ENCODE measurements around the gene LRRC51.
"Not testable (repeated sequence)": the region's sequence is repeated elsewhere in the genome, so short reads cannot be mapped to it uniquely, and the experiment has no call there.

The LRRC51 gene

DNA sequence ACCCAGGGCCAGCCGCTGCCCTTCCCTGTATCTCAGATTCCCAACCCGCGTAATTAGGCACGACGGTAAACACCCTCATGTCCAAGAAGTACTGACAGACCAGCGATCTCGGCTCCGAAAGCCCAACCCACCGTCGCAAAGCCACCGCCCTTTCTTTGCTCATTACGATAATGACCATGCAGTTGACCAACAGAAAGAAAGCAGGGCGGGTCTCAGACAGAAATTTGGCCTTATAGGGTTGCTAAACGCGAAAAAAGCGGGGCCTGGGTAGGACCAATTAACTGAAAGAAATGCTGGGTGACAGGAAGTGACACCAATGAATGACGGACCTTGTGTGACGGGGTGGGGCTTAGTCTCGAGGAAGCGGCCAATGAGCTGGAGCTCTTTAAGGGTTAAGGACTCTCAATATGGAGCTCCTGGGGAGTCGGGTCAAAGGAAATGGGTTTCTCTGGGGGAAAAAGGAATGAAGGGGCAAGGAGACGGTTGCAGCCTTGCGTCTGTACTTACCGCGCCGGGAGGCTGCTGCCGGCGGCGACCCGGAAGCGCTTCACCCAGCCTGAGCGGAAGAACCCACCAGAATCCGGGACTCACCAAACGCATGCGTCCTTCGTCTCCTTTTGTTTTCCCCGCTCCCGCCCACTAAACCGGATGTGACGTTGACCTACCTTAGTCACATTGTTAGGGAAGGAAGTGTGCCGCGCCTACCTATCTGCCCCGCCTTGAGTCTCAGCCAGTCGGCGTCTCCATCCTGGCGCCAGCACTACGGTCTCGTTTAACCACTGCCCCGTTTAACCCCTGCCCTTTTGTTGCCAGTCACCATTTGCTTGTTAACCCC lies 31.7 kb downstream of the LRRC51 start, which contains the start of gene ANAPC15:
ANAPC15 (minus strand) TSS at position 553 of the 835 bp plus-strand sequence. CDS start 1,419 bp downstream, outside the sequence.
- DNase-seq: peak; percentile 100

DNA sequence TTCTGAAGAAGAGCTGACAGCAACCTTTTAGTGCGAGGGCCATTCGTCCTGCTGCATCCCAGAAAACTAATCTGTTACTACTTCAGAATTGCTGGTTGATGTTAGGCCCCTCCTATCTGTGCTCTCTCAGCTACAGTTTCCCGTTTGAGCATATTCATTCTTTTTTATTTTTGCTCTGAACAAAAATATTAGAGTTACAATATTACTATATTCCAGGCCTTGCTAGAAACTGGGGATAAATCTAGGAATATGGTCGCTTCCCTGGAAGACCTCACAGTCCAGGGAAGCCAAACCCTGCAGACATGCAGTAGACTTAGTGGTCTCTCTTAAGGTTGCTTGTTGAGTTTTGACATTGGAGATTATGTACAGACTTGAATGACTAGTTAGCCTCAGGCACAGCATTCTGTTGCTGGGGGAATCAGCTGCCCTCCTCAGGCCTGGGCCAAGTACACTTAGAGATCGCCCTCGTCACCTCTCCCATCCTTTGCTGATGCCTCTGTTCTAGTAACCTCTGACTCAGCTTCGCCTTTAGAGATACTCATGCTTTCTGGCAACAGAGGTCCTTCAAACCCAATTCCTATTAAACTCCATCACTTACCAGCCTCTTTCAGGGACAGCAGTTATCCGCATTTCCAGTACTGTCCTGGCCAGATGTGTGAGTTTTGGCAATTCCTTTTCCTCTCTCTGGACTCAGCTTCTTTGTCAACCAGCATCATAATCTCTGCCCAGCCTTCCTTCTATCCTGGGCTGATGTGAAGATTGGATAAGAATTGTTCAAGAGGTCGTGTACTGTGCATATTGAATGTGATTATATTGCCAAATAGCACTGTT lies 32.5 kb downstream of the LRRC51 start:
- DNase-seq: peak; percentile 85

DNA sequence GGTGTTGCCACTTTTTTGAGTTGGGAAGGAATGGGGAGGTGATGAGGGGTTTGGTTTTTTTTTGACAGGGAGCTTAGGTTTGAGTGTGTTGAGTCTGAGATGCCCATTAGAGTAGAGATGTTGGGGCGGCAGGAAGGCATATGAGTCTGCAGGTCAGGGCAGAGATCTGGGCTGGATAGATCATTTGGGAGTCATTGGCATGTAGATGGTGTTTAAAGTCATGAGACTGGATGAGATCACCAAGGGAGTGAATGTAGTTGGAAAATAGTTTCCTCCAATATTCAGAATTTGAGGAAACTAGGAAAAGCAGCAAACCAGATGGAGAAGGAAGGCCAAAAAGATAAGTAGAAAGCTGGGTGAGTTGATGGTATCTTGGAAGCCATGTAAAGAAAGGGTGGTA lies 33.9 kb downstream of the LRRC51 start:
- DNase-seq: no peak

DNA sequence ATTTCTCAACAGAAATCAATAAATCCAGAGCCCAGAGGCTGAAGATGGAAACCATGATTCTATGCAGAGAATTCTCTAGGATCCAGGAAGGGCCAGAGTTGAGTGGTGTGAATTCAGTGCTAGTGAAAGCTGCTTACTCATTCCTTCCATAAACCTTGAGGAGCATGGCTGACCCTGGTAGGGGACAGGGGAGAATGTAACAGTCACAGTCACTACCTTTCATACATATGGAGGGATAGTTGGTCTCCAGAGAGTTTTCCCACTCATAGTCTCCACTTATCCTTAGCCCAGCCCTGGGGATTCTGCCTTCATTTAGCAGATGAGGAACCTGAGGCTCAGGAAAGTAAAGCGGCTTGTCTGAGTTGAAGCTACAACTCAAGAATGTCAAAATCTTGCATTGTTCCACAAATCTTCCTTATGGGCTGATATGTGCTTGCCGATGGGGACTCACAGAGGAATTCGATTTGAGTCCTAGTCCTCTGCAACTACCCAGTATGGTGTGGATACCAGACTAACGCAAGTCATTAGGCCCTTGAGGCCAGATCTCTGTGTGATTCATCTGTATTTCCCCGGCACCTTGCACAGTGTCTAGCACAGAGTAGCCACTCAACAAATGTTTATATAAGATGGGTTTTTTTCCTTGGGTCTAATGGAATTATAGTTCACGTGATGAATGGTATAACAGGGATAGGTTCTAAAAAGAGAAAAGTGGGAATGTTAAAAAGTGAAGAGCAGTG lies 35.5 kb downstream of the LRRC51 start:
- no peak for DNase-seq

DNA sequence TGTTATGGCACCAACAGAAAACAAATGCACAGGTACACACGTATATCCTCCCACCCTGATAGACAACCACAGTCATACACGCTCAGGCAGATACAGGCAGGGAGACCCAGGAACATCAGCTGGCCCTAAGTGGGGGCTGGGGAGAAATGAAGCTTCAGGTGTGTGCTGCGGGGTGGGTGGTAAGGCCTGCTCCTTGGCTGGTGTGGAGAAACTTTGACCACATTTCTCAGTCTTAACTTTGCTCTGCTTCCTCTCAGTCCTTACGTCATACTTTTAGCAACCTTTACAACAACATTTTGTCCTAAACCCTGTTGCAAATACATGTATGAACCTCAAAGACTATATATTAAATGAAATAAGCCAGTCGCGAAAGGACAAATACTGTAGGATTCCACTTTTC lies 38.5 kb downstream of the LRRC51 start:
- DNase-seq: no peak

DNA sequence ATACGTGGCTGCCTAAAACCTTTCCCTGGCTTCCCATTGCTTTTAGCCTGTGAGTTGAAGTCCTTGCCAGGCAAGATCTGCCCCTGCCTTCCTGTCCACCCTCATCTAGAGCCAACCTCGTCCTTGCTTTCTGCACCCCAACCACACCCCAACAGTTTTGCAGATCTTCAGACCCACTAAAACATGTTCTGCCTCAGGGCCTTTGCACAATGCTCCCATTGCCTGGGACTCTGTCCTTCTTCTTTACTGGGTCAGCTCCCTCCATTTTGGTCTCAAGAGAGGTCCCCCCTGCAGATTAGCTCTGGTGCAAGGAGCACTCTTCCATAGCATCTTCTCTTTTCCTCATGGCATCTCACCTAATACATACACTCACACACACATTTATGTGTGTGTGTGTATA lies 40.3 kb downstream of the LRRC51 start:
- no peak for DNase-seq

DNA sequence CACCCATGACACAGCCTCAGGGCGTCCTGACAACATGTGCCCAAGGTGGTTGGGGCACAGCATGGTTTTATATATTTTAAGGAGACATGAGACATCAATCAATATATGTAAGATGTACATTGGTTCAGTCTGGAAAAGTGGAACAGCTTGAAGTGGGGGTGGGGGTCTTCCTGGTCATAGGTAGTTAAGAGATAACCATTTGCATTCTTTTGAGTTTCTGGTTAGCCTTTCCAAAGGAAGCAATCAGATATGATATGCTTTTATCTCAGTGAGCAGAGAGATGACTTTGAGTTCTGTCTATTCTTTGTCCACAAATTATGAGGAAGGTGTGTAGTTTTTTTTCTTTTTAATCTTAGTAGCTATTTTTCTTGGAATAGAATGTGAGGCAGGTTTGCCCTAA lies 42.0 kb downstream of the LRRC51 start:
- peak; percentile 61 for DNase-seq

DNA sequence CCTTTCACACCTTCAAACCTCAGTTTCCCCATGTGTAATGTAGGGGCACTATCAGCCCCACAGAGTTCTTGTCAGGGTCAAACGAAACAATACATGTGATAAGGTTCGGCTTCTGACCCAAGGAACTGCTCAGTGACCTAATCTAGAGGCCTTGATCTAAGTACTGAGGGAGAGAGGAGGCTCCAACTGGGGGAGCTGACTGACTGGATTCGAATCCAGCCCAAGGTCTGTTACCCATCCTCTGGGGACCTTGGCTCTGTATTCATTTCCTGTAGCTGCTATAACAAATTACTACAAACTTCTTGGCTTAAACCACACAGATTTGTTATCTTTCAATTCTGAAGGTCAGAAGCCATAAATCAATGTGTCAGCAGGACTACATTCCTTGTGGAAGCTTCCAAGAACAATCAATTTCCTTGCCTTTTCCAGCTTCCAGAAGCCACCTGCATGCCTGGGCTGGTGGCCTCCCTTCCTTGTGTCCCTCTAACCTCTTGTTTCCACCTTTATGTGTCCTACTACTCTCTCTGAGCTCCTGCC lies 42.5 kb downstream of the LRRC51 start:
- DNase-seq: no peak

DNA sequence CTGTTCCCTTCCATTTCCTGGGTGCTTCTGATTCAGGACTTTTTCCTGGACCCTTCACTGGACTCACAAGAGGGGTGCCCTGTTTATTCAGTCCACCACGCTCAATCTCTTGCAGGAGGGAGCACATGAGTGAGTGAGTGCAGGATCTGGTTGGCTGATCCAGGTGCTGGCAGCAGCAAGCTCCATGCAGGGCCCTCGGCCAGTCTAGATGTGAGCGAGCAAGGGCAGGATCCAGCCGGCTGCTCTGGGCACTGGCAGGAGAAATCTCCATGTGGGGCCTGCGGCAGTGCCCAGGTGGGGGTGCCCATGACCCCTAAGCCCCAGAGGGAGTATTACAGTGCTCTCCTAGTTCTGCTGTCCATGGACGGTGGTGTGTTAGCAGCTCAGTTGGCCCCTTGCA lies 43.4 kb downstream of the LRRC51 start:
- DNase-seq: no peak

DNA sequence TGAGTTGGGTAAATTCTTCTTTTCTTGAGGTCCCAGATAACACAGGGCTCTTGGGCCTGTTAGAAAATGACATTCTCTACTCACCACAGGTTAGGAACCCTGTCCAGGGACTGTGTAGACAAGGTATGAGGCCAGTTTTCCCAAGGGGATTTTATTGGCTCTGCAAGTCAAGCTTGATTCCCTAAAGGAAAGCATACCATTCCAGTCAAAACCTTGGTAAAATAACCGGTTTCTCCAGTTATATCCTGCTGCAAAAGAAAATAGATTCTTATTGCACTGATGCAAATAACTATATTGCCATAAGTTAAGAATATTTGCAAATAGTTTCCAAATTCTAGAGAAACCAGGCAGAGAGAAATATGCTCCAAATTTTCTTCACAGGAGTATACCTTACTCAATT lies 45.3 kb downstream of the LRRC51 start:
- DNase-seq: no peak

DNA sequence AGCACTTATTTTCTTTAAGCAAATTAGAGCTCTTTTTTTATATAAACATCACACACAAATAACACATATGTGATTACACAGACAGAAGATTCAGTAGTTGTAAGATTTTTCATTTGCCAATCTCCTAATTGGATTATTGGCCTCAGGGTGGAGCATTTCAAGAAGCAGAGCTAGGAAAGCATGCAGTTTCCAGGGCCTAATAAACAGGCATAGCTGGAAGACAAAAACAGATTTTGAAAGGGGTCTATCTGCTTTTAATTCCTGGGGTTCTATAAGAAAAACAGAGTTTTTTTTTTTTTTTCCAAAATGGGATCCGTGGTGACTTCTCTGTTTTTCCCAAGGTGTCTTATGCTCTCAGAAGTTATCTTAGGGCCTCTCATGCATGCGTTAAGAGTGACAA lies 47.3 kb downstream of the LRRC51 start:
- DNase-seq: peak; percentile 56

DNA sequence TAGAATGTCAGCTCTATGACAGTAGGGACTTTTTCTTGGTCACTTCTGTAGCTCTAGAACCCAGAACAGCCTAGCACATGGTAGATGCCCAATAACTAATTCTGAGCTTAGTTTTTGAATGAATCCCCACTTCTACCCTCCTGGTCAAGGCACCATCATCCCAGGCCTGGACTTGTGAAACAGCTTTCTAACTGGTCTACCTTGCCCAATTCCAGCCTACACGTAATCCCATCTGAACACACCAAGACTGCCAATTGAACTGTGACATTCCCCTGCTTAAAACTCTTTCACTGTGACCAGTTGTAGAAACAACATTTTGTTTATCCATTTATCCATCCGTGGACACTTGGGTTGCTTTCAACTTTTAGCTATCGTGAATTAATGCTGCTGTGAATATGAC lies 48.7 kb downstream of the LRRC51 start:
- DNase-seq: no peak

DNA sequence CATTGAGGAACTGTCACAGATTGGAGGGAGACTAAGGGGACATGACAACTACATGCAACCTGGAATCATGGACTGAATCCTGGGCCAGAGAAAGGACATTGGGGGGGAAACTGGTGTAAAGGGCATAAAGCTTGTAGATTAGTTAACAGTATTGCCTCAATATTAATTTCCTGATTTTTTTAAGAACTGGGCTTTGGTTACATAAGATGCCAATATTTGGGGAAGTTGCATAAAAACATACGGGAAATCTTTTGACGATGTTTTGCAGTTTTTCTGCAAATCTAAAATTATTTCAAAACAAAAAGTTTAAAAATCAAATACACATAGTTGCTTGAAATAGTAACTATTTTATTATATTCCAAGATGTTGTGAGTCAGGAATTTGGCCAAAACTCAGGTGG lies 52.0 kb downstream of the LRRC51 start:
- DNase-seq: no peak

DNA sequence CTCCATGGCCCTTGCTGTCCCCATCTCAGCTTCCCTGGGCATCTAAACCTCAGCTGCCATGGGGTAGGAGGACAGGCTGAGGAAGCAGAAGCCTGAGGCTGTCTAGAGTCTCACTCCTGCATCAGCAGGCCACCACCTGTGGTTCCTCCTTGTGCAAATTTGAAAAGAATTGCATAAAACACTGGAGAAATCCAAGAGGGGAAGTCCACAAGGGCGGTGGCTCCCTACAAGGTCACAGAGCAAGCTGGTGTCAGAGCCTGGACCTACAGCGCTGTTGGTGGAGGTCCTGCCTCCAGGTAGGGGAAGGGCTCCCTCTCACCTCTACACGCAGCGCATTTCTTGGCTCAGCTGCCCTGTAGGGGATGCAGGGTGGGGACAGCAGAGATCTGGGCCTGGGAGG lies 54.8 kb downstream of the LRRC51 start, which contains the start of gene FOLR3:
FOLR3 (plus strand) TSS at position 253 of the 400 bp plus-strand sequence. CDS start 228 bp downstream, outside the sequence.
- DNase-seq: not testable (repeated sequence)

DNA sequence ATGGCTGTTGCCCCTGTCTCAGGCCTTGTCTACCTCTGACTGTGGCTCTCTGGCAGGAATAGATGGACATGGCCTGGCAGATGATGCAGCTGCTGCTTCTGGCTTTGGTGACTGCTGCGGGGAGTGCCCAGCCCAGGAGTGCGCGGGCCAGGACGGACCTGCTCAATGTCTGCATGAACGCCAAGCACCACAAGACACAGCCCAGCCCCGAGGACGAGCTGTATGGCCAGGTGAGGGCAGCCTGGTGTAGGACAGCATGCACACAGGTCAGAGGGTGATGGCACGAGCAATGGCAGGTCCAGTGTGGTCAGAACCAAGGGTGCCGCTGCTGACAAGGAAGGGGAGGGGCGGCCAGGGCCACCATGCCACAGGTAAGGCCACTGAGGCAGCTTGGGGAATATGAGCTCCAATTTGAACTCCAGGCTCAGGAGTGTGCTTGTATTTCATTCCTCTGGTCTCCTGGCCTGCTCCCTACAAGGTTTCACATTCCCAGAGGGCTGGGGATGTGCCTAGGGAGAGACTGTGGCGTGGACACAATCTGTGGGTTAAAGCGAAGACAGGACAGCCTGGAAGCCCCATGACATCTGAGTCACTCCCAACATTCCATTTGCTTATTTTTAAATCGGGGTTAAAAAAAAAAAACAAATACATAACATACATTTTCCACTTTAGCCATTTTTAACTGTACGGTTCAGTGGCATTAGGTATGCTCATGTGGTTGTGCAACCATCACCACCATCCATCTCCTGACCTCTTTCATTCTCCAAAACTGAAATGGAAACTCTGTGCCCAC lies 55.4 kb downstream of the LRRC51 start:
- no peak for DNase-seq

DNA sequence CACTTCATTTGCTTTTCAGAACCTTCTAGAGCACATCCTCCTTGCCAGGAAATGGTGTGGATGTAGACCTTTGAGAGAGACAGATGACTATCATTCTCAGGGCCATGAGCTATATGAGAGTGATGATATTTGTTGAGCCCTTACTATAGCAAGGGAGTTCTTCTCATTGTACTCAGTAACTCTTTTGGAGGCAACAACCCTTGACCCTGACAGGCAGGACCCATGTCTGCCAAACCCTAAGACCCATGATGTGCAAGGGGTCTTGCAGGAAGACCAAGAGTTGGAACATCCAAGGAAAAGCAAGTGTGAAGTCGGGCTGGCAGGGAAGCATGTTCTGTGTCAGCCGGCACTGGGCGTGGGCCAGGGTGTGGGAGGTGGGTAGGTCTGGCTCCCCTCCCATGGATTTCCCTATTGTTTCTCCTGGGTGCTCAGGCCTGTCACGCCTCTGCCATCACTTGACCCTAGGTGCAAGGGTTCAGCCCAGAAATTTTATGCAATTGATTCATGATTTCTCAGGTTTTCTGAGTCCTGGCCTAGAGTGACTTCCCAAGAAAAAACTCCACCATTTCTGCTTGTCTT lies 56.1 kb downstream of the LRRC51 start:
- DNase-seq: no peak

DNA sequence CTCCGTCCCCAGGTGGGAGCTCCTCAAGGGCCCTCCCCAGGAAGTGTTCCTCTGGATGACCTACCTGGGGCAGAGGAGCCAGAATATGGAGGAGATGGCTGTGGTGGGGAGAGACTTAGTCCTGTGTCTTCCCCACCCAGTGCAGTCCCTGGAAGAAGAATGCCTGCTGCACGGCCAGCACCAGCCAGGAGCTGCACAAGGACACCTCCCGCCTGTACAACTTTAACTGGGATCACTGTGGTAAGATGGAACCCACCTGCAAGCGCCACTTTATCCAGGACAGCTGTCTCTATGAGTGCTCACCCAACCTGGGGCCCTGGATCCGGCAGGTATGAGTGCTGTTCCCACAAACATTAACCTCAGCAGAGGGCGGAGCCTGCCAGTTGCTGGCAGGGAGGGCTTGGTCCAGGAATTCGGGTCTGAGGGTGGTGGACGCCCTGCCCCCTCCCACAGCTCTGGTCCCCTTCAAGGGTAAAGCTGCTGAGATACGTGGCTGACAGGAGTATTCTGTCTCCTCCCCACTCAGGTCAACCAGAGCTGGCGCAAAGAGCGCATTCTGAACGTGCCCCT lies 58.3 kb downstream of the LRRC51 start:
- no peak for DNase-seq

DNA sequence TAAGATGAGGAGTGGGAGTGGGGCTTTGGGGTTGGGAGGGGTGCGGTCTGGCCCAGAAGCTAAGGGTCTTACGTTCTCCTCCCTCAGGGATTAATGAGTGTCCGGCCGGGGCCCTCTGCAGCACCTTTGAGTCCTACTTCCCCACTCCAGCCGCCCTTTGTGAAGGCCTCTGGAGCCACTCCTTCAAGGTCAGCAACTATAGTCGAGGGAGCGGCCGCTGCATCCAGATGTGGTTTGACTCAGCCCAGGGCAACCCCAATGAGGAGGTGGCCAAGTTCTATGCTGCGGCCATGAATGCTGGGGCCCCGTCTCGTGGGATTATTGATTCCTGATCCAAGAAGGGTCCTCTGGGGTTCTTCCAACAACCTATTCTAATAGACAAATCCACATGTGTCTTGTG lies 58.9 kb downstream of the LRRC51 start:
- DNase-seq: no peak

DNA sequence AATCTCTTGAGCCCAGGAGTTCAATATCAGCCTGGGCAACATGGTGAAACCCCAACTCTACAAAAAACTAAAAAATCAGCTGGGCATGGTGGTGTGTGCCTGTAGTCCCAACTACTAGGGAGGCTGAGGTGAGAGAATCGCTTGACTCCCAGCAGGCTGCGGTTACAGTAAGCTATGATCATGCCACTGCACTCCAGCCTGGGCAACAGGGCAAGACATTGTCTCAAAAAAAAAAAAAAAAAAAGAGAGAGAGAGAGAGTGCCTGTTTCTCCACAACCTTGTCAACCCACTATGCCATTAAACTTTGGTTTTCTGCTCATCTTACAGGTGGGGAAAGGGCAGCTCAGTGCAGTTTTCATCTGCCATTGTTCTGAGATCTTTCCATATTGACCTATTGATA lies 60.0 kb downstream of the LRRC51 start:
- DNase-seq: no peak

DNA sequence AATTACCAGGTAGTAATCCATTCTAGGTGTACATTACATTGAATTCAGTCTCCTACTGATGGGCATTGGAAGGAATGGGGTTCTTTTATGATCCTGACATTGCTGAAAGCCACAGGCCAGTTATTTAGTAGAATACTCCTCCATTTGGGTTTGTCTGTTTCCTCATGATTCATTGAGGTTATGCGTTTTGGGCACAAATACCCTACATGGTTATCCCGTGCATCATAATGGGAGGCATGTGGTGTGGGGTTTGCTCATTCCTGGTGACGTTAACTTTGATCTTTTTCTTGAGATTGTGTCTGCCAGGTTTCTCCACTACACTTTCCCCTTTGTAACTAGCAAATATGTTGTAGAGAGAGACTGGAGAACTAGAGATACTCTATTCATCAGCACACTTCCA lies 60.4 kb downstream of the LRRC51 start:
- DNase-seq: peak; percentile 67

DNA sequence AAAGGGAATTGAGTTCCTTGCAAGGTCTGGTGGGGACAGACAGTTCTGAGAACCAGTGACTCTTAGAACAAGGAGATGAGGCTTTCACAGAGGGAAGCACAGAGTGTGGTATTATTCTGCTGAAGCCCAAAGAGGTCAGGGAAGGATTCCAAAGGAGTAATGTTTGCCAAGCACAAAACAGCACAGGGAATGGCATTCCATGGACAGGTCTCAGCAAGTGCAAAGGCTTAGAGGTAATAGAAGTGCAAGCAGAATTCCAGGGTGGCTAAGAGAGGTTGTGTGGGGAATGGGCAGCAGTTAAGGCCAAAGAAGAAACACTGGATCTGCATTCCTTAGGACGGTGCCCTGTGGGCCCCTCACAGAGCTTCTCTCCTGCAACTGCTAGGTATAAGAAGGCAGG lies 61.4 kb downstream of the LRRC51 start:
- not testable (repeated sequence) for DNase-seq
